HepG2 (cell line): ENCODE data around the gene TEX13D. TPM values are rescaled to one million over a fixed set of nuclear protein-coding genes. Genes with fewer than 3 reads are reported as not detected.

ENCODE experiments used
- ATAC-seq: fragments of 200-7000 bp; cut with Tn5 transposase; 3 replicates; pipeline ENCODE4 v1.9.1; 2020; ENCODE audit warnings: mild to moderate bottlenecking, moderate library complexity
- BruUV-seq: library from RNA; stranded (reverse); fragments of 400-500 nt; replicated peaks from 2 replicates; lab custom pipeline; 2021; lab: Mats Ljungman, UMichigan
- CTCF ChIA-PET: fragments of 300-600 bp; formaldehyde crosslinking; extraction: SDS; loops from one replicate; lab custom pipeline; 2021; ENCODE audit warnings: low total read pairs, inconsistent platforms, low intra/inter-chr PET ratio; lab: Yijun Ruan, JAX
- POLR2A ChIA-PET: fragments of 350-600 bp; sonication (Branson Sonifier 250); formaldehyde crosslinking; loops from one replicate; lab custom pipeline; 2020; ENCODE audit warnings: antibody characterized with exemption, inconsistent platforms; lab: Yijun Ruan, JAX
- DNase-seq: peaks from one replicate; pipeline ENCODE4 v3.0.0-alpha.2; 2015; ENCODE audit warnings: low spot score
- FAIRE-seq: peaks from 3 replicates; lab custom pipeline; 2011; peaks lifted over from hg19 to GRCh38; lab: Jason Lieb, UNC
- H2AFZ ChIP-seq: one replicate; pipeline ENCODE4 v1.6.1; 2011; ENCODE audit warnings: low read length, inconsistent platforms
- H3K27ac ChIP-seq: fragments of 300-600 bp; 3 replicates; pipeline ENCODE4 v1.8.0; 2011; ENCODE audit warnings: mixed run types, mild to moderate bottlenecking, mixed read lengths, low read length, inconsistent platforms; ENCODE audit not compliant: insufficient read depth; ENCODE audit errors: extremely low read length
- H3K27me3 ChIP-seq, 2 experiments: fragments of 200-600 bp in 1 of 2; 2 replicates in 1 of 2; 3 replicates in 1 of 2; pipeline versions ENCODE4 v1.6.0 to v1.8.0; 2011; ENCODE audit warnings: low read length in 2 of 2, mild to moderate bottlenecking in 2 of 2, moderate library complexity in 2 of 2, inconsistent platforms in 1 of 2; ENCODE audit not compliant: insufficient read depth in 2 of 2, control insufficient read depth in 1 of 2
- H3K36me3 ChIP-seq, 2 experiments: fragments of 200-600 bp in 1 of 2; replicated peaks in 1 of 2; 2 replicates in 1 of 2; 3 replicates in 1 of 2; pipeline versions ENCODE4 v1.5.1 to v1.8.0; 2011; ENCODE audit warnings: low read length in 2 of 2, inconsistent platforms in 1 of 2; ENCODE audit not compliant: insufficient read depth in 2 of 2, control insufficient read depth in 1 of 2
- H3K4me1 ChIP-seq: 2 replicates; pipeline ENCODE4 v1.5.1; 2012; ENCODE audit warnings: low read length, inconsistent platforms; ENCODE audit not compliant: insufficient read depth
- H3K4me2 ChIP-seq: 2 replicates; pipeline ENCODE4 v1.6.0; 2011; ENCODE audit warnings: low read depth, low read length, inconsistent platforms
- H3K4me3 ChIP-seq, 3 experiments: fragments of 200-600 bp in 1 of 3; sonication (generic), shearing (Covaris generic) in 1 of 3; replicated peaks in 1 of 3; 2 replicates each; pipeline ENCODE4 v1.5.1; 2011 to 2016; ENCODE audit warnings: low read length in 3 of 3, inconsistent platforms in 2 of 3, low read depth in 2 of 3, mild to moderate bottlenecking in 2 of 3, control low read depth in 1 of 3, mixed read lengths in 1 of 3; ENCODE audit not compliant: insufficient read depth in 1 of 3
- H3K79me2 ChIP-seq: one replicate; pipeline ENCODE4 v1.6.1; 2011; ENCODE audit warnings: low read length, inconsistent platforms; ENCODE audit not compliant: insufficient read depth
- H3K9ac ChIP-seq: 2 replicates; pipeline ENCODE4 v1.6.0; 2011; ENCODE audit warnings: mild to moderate bottlenecking, low read depth, low read length, inconsistent platforms; ENCODE audit not compliant: insufficient read depth
- H3K9me3 ChIP-seq: 2 replicates; pipeline ENCODE4 v1.5.1; 2012; ENCODE audit warnings: mild to moderate bottlenecking, low read length
- H4K20me1 ChIP-seq: 2 replicates; pipeline ENCODE4 v1.6.0; 2011; ENCODE audit warnings: inconsistent platforms, mild to moderate bottlenecking, low read length, moderate library complexity; ENCODE audit not compliant: insufficient read depth
- CBX2 ChIP-seq, 2 experiments: fragments of 200-600 bp in 1 of 2; sonication (generic); formaldehyde crosslinking in 1 of 2; IDR thresholded peaks; 2 replicates each; pipeline versions ENCODE4 v1.7.0 to v1.8.1; 2018 to 2022; ENCODE audit warnings: low read depth in 2 of 2, low read length in 1 of 2, mild to moderate bottlenecking in 1 of 2, missing genetic modification reagents in 1 of 2
- KLF9 ChIP-seq: IDR thresholded peaks from 2 replicates; pipeline ENCODE4 v1.6.1; 2016; ENCODE audit warnings: low read depth
- MAFF ChIP-seq: IDR thresholded peaks from 2 replicates; pipeline ENCODE4 v1.6.1; 2011; ENCODE audit warnings: low read depth, low read length, improper control_type of control experiment
- MAFK ChIP-seq, 2 experiments: IDR thresholded peaks in 1 of 2; conservative IDR thresholded peaks in 1 of 2; 2 replicates each; pipeline ENCODE4 v1.6.1; 2011; ENCODE audit warnings: improper control_type of control experiment in 2 of 2, low read length in 2 of 2
- NFE2L2 ChIP-seq: fragments of 150-350 bp; IDR thresholded peaks from 2 replicates; pipeline ENCODE4 v1.6.1; 2014; ENCODE audit warnings: low read length
- ZMYM3 ChIP-seq: sonication (generic); formaldehyde crosslinking; IDR thresholded peaks from 2 replicates; pipeline ENCODE4 v1.5.1; 2020; ENCODE audit warnings: mild to moderate bottlenecking, missing genetic modification reagents
- ZSCAN9 ChIP-seq: IDR thresholded peaks from 2 replicates; pipeline ENCODE4 v1.6.1; 2016; ENCODE audit warnings: borderline replicate concordance
- WGBS: methylation state at CpG from one replicate; pipeline ENCODE4 v1.1.6; 2017; ENCODE audit warnings: low lambda C conversion rate; 5-methylcytosine and 5-hydroxymethylcytosine counted together
- in situ Hi-C: cut with HindIII; loops from 2 replicates; pipeline ENCODE4 v1.10.0; 2017; ENCODE audit warnings: low pct_unique_long_range_greater_than_20kb; ENCODE audit not compliant: extremely low pct_ligation_motif_present
- intact Hi-C: fragments of 100-400 bp; cut with micrococcal nuclease; formaldehyde crosslinking; loops from one replicate; pipeline ENCODE4 v1.10.0; 2022; ENCODE audit not compliant: unreplicated experiment
- polyA plus RNA-seq, 8 experiments: library from polyadenylated mRNA; depleted of rRNA in 3 of 8; stranded (reverse) in 7 of 8; unstranded in 1 of 8; fragments of >200 nt; fragmentation: Illumina TruSeq in 4 of 8; extraction: Trizol in 4 of 8; gene quantifications; 2 replicates each; pipeline versions ENCODE4 v1.2.1 to v1.2.3, GENCODE V29; 2011 to 2016; ENCODE audit warnings: low read depth in 4 of 8, missing spikeins in 1 of 8, mixed read lengths in 1 of 8; ENCODE audit not compliant: insufficient read depth in 1 of 8
- total RNA-seq, 5 experiments: library from RNA; depleted of rRNA; stranded (reverse); fragments of >200 nt; fragmentation: Illumina TruSeq; extraction: Trizol; gene quantifications; 2 replicates each; pipeline ENCODE4 v1.2.3, GENCODE V29; 2016; ENCODE audit warnings: low read depth in 1 of 5
- TF ChIP-seq, protein P1 (sequence below): sonication (generic); formaldehyde crosslinking; IDR thresholded peaks from 2 replicates; pipeline ENCODE4 v1.5.0; 2020; ENCODE audit warnings: mild to moderate bottlenecking, missing genetic modification reagents
- TF ChIP-seq, protein P2 (sequence below): sonication (generic); formaldehyde crosslinking; IDR thresholded peaks from 2 replicates; pipeline ENCODE4 v1.5.0; 2020; ENCODE audit warnings: missing genetic modification reagents

Gene TEX13D
- total and polyA plus RNA-seq, 2 of the 13 experiments (the other 11 are each of a cell fraction or from before 2014, with no cell fraction given), result not detected

- no peak for TF ChIP-seq KLF9 (CRISPR knock-in tag)
- TF ChIP-seq, protein P1, sequence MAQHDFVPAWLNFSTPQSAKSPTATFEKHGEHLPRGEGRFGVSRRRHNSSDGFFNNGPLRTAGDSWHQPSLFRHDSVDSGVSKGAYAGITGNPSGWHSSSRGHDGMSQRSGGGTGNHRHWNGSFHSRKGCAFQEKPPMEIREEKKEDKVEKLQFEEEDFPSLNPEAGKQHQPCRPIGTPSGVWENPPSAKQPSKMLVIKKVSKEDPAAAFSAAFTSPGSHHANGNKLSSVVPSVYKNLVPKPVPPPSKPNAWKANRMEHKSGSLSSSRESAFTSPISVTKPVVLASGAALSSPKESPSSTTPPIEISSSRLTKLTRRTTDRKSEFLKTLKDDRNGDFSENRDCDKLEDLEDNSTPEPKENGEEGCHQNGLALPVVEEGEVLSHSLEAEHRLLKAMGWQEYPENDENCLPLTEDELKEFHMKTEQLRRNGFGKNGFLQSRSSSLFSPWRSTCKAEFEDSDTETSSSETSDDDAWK, result no peak
- no peak for TF ChIP-seq ZSCAN9 (CRISPR knock-in tag)
- TF ChIP-seq, protein P2, sequence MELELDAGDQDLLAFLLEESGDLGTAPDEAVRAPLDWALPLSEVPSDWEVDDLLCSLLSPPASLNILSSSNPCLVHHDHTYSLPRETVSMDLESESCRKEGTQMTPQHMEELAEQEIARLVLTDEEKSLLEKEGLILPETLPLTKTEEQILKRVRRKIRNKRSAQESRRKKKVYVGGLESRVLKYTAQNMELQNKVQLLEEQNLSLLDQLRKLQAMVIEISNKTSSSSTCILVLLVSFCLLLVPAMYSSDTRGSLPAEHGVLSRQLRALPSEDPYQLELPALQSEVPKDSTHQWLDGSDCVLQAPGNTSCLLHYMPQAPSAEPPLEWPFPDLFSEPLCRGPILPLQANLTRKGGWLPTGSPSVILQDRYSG (CRISPR knock-in tag), result no peak
- no peak for TF ChIP-seq CBX2 (IDR thresholded peaks at IDR 0.05; ENCODE audit: low read depth, low read length)
- no peak for TF ChIP-seq CBX2 (CRISPR knock-in tag; IDR thresholded peaks at IDR 0.05; ENCODE audit: low read depth)
Observed at GRCh38 chrX:124348885-124349453, 16.5 kb downstream of the TEX13D start (continued).

DNA sequence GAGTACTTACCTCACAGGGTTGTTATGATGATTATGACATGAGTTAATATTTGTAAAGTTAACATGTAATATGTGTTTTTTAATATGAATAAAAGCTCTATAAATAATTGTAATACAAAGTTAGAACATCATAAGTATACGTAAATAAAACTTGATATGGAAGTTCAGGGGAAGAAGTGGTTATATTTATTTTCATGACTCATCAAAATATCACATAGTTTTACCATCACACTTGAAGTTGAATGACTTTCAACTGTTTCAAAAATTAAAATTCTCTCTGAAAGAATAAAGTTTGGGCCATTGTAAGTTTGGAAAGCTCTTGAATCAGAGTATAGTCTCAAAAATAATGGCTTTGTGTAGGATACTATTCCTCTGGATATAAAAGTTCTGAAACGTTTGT is 22.2 kb downstream of the TEX13D start:
- no peak overlapping the region for H2AFZ ChIP-seq
- H3K4me3 ChIP-seq, result no peak overlapping the region
- whole genome bisulfite sequencing, result 0% methylated on average over 2 of the region's 2 CpGs
- no peaks in the 10 kb centered on the region for H3K79me2 ChIP-seq
- H3K9me3 ChIP-seq, result no peaks in the 10 kb centered on the region
- POLR2A ChIA-PET, result no interaction called here
- in situ Hi-C loops, result no loop called here
- no peak for FAIRE-seq
- intact Hi-C loops, result no loop called here
- no peak for TF ChIP-seq ZMYM3
- TF ChIP-seq NFE2L2, result 0 out of 2 replicates have a peak, but pooled peaks have one; percentile 40
- peak; percentile 81 for TF ChIP-seq MAFF
- peak; percentile 61 to 86 for TF ChIP-seq MAFK (conservative IDR thresholded peaks at IDR 0.05 in 1 of 2, IDR thresholded peaks at IDR 0.05 in 1 of 2; ENCODE audit: low read length in 2 of 2)
- TF ChIP-seq, all 625 proteins: peak for 3
- CTCF ChIA-PET, result no interaction called here
- ATAC-seq (no peak), DNase-seq (no peak)
- no peak overlapping the region for H3K4me2 ChIP-seq
- H3K9ac ChIP-seq, result no peak overlapping the region
- no peak overlapping the region for H3K27ac ChIP-seq
- no peaks in the 10 kb centered on the region for H3K27me3 ChIP-seq
- no peaks in the 10 kb centered on the region for H3K4me1 ChIP-seq
- H4K20me1 ChIP-seq, result no peaks in the 10 kb centered on the region
- no peaks in the 10 kb centered on the region for H3K36me3 ChIP-seq
- no TSS peak for BruUV-seq
